Measurements from ENCODE around the gene RGS13.
"Not testable (repeated sequence)": the region's sequence is repeated elsewhere in the genome, so short reads cannot be mapped to it uniquely, and the experiment has no call there.

Gene RGS13

DNA sequence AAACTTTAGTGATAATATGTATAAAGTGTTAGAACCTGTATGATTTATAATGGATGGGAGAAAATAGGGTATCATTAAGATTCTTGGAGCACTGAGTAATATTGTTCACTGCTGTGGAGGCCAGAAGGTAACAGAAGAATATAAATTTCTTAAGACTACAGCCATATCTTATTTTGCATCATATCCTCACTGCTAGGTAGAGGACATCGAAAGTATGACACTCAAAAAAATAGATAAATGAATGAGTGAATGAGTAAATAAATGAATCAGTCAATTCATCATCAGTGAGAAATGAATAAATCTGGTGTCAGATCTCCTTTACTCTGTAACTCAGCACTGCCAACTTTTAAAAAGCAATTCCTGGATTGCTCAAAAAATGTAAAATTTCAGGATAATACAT, 33.2 kb downstream of the RGS13 start:
- Mint-ChIP-seq H3K27me3 (peaks cover 0 to 9% of the 10 kb centered on the region in 2 donors), H3K4me1 (ENCODE audit: low read depth in 2 of 2) (no peaks in the 10 kb centered on the region), H3K4me3 (no peak overlapping the region), H3K27ac (no peak overlapping the region), H3K9me3 (no peaks in the 10 kb centered on the region), H3K36me3 (ENCODE audit: insufficient read depth) (no peaks in the 10 kb centered on the region)
- ATAC-seq (replicated peaks) = no peak
- no peak for DNase-seq

DNA sequence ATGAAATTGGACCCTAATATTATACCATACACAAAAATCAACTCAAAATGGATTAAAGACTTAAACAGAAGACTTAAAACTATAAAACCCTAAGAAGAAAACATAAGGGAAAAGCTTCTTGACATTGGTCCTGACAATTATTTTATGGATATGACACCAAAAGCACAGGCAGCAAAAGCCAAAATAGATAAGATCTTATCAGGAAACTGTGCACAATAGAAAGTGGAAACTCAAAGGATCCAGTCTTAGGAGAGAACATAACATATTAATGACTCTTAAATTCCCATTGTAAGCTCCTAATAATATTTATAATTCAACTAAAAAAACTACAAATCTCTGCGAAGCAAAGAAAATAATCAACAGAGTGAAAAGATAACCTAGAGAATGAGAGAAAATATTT, 39.8 kb downstream of the RGS13 start:
- DNase-seq = no peak
- no peaks in the 10 kb centered on the region for H3K36me3 Mint-ChIP-seq (ENCODE audit: insufficient read depth)
- no peaks in the 10 kb centered on the region for H3K4me1 Mint-ChIP-seq (ENCODE audit: low read depth in 2 of 2)
- no peak overlapping the region for H3K27ac Mint-ChIP-seq
- no peak overlapping the region for H3K4me3 Mint-ChIP-seq
- no peak for ATAC-seq (replicated peaks)
- no peaks in the 10 kb centered on the region for H3K9me3 Mint-ChIP-seq
- peaks cover 0 to 9% of the 10 kb centered on the region in 2 donors for H3K27me3 Mint-ChIP-seq

DNA sequence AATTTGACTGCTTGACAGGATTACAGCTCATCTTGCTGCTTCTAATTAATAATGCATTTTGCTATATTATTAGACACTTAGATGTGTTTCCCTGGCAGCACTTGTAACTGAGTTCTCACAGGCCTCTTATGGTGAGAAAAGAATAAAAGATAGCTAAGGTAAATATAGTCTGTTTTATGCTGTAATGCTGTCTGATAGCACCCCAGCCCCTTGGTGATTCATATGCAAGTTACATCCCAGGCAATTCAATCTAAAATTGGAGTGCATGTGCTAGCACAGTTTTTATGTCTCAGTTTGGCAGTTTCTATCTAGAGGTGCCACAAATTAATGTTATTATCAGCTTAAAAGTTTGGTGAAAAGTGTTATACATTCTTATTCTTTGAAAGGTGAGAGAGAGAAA, 42.2 kb downstream of the RGS13 start:
- Mint-ChIP-seq H3K4me3 (no peak overlapping the region), H3K27ac (no peak overlapping the region)

GRCh38 chr1:192682335-192682734, 46.4 kb downstream of the RGS13 start:
- ATAC-seq (replicated peaks) (no peak), DNase-seq (no peak)
- no peak overlapping the region for H3K4me3 Mint-ChIP-seq
- no peaks in the 10 kb centered on the region for H3K36me3 Mint-ChIP-seq (ENCODE audit: insufficient read depth)
- H3K27me3 Mint-ChIP-seq = no peaks in the 10 kb centered on the region
- no peaks in the 10 kb centered on the region for H3K9me3 Mint-ChIP-seq
- H3K27ac Mint-ChIP-seq = no peak overlapping the region
- H3K4me1 Mint-ChIP-seq (ENCODE audit: low read depth in 2 of 2) = no peaks in the 10 kb centered on the region

More for the DNA sequence above, 42.2 kb downstream of the RGS13 start:
- ATAC-seq (replicated peaks) (no peak), DNase-seq (no peak)
- Mint-ChIP-seq H3K4me1 (ENCODE audit: low read depth in 2 of 2) (no peaks in the 10 kb centered on the region), H3K36me3 (ENCODE audit: insufficient read depth) (no peaks in the 10 kb centered on the region), H3K27me3 (peaks cover 0 to 6% of the 10 kb centered on the region in 2 donors), H3K9me3 (no peaks in the 10 kb centered on the region)

GRCh38 chr1:192683081-192683480, 47.1 kb downstream of the RGS13 start:
- not testable (repeated sequence) for H3K36me3 Mint-ChIP-seq (ENCODE audit: insufficient read depth); H3K27ac Mint-ChIP-seq; H3K27me3 Mint-ChIP-seq; ATAC-seq (replicated peaks); H3K4me1 Mint-ChIP-seq (ENCODE audit: low read depth in 2 of 2); DNase-seq; H3K9me3 Mint-ChIP-seq; H3K4me3 Mint-ChIP-seq

- H3K4me1 Mint-ChIP-seq (ENCODE audit: low read depth in 2 of 2) = no peaks in the 10 kb centered on the region
- peaks cover 0 to 6% of the 10 kb centered on the region in 2 donors for H3K9me3 Mint-ChIP-seq
- no peak for ATAC-seq (replicated peaks)
- H3K27ac Mint-ChIP-seq = no peak overlapping the region
- H3K27me3 Mint-ChIP-seq = peaks cover 11 to 19% of the 10 kb centered on the region in 2 donors
- H3K36me3 Mint-ChIP-seq (ENCODE audit: insufficient read depth) = no peaks in the 10 kb centered on the region
- DNase-seq = no peak
- H3K4me3 Mint-ChIP-seq = no peak overlapping the region
These were observed 53.5 kb downstream of the RGS13 start for GRCh38 chr1:192689459-192689858.

DNA sequence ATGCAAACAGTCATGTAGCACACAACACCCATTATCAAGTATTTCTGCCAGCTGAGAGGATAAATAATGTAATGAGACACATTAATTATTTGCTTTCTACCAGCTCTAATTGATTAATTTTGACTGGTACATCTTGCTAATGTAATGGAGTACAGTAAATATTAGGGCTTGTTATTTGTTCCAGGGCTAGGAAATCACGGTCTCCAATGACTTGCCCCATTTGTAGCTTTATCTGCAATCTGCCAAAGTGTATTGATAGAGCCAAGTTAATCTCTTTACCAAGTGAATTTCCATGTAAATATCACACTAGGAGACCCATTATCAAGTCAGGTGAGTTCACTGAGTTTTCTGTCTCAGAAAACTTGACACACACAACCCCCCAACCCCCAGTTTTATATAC, 55.1 kb downstream of the RGS13 start:
- Mint-ChIP-seq H3K36me3 (ENCODE audit: insufficient read depth) (no peaks in the 10 kb centered on the region), H3K4me3 (no peak overlapping the region), H3K4me1 (ENCODE audit: low read depth in 2 of 2) (no peaks in the 10 kb centered on the region), H3K27ac (no peak overlapping the region), H3K9me3 (peaks cover 0 to 6% of the 10 kb centered on the region in 2 donors), H3K27me3 (peaks cover 11 to 19% of the 10 kb centered on the region in 2 donors)
- DNase-seq = no peak
- no peak for ATAC-seq (replicated peaks)

- no peak for DNase-seq
- Mint-ChIP-seq H3K27ac (no peak overlapping the region), H3K36me3 (ENCODE audit: insufficient read depth) (no peaks in the 10 kb centered on the region), H3K4me3 (no peak overlapping the region), H3K4me1 (ENCODE audit: low read depth in 2 of 2) (no peaks in the 10 kb centered on the region), H3K27me3 (peaks cover 0 to 11% of the 10 kb centered on the region in 2 donors), H3K9me3 (no peaks in the 10 kb centered on the region)
- ATAC-seq (replicated peaks) = no peak
These were observed 60.1 kb downstream of the RGS13 start for GRCh38 chr1:192696082-192696481.

GRCh38 chr1:192697771-192698170, 61.8 kb downstream of the RGS13 start:
- ATAC-seq (replicated peaks) (no peak), DNase-seq (no peak)
- H3K4me3 Mint-ChIP-seq = no peak overlapping the region
- no peak overlapping the region for H3K27ac Mint-ChIP-seq
- H3K4me1 Mint-ChIP-seq (ENCODE audit: low read depth in 2 of 2) = no peaks in the 10 kb centered on the region
- H3K9me3 Mint-ChIP-seq = no peaks in the 10 kb centered on the region
- no peaks in the 10 kb centered on the region for H3K36me3 Mint-ChIP-seq (ENCODE audit: insufficient read depth)
- no peaks in the 10 kb centered on the region for H3K27me3 Mint-ChIP-seq

GRCh38 chr1:192698731-192699130, 62.8 kb downstream of the RGS13 start:
- no peaks in the 10 kb centered on the region for H3K36me3 Mint-ChIP-seq (ENCODE audit: insufficient read depth)
- peaks cover 3 to 6% of the 10 kb centered on the region in 2 donors for H3K4me1 Mint-ChIP-seq (ENCODE audit: low read depth in 2 of 2)
- H3K27ac Mint-ChIP-seq = no peak overlapping the region
- H3K4me3 Mint-ChIP-seq = no peak overlapping the region
- no peak for ATAC-seq (replicated peaks)
- no peak for DNase-seq
- H3K9me3 Mint-ChIP-seq = no peaks in the 10 kb centered on the region
- no peaks in the 10 kb centered on the region for H3K27me3 Mint-ChIP-seq

DNA sequence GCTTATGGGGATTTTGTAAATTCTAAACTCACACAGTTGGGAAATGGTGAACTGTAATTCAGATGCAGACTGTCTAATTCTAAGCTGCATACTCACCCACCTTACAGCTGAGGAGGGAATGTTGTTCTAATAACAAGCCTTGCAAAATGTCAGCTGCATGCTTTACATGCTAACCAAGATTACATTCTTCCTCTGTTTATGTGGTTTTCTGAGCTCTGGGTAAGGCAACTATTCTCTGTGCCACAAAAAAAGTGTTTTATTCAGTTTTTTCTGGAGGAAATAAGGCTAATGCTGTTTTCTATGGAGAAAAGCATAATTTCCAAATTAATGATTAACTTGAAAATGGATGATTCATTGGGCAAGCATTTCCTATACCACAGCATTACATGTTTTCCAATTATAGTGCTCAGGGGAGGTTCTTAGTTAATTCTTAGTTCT, 64.9 kb downstream of the RGS13 start:
- H3K27me3 Mint-ChIP-seq = no peaks in the 10 kb centered on the region
- no peak overlapping the region for H3K4me3 Mint-ChIP-seq
- DNase-seq (no peak), ATAC-seq (replicated peaks) (no peak)
- peaks cover 3 to 7% of the 10 kb centered on the region in 2 donors for H3K4me1 Mint-ChIP-seq (ENCODE audit: low read depth in 2 of 2)
- no peak overlapping the region for H3K27ac Mint-ChIP-seq
- no peaks in the 10 kb centered on the region for H3K9me3 Mint-ChIP-seq
- no peaks in the 10 kb centered on the region for H3K36me3 Mint-ChIP-seq (ENCODE audit: insufficient read depth)

GRCh38 chr1:192702212-192702902, 66.4 kb downstream of the RGS13 start:
- Mint-ChIP-seq H3K36me3 (ENCODE audit: insufficient read depth) (no peaks in the 10 kb centered on the region), H3K4me3 (no peak overlapping the region), H3K9me3 (no peaks in the 10 kb centered on the region), H3K27me3 (no peaks in the 10 kb centered on the region), H3K27ac (no peak overlapping the region), H3K4me1 (ENCODE audit: low read depth in 2 of 2) (peaks cover 3 to 7% of the 10 kb centered on the region in 2 donors)
- ATAC-seq (replicated peaks) (no peak), DNase-seq (no peak)

DNA sequence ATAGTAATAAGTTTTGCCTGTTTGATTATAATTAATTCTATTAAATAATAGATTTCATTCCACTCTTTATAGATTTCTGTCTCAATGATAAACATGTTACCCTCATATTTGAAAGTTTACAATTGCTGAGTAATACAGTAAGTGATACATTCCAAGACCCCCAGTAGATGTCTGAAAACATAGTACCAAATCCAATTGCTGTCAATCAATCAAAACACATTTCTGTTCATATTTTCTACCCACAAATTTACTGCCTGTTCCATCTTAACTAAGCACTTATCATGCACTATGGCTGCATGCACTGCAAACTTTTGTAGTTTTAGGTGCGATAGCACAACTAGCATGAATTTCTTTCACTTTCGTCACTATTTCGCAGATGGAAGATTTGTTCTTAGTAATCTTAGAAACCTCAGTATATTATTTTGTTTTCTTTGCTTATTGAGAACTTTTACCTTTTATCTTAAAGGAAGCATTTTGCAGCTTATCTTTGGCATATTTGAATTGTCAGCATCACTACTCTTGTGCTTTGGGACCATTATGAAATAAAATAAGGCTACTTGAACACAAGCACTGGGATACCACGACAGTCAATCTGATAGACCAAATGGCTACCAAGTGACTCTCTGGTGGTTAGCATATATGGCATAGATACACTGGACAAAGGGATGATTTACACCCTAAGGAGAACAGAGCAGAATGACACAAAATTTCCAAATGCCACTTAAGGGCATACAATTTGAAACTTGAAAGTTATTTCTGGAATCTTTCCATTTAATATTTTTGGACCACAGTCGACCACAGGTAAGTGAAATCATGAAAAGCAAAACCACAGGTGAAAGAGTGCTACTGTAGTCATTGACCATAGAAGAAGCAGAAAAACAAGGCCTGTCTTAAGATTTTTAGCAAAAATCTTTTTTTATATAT, 67.6 kb downstream of the RGS13 start:
- Mint-ChIP-seq H3K36me3 (ENCODE audit: insufficient read depth) (no peaks in the 10 kb centered on the region), H3K27me3 (no peaks in the 10 kb centered on the region), H3K4me3 (peak overlapping the region; percentile 28 to 49), H3K9me3 (no peaks in the 10 kb centered on the region), H3K4me1 (ENCODE audit: low read depth in 2 of 2) (peaks cover 3 to 7% of the 10 kb centered on the region in 2 donors), H3K27ac (peak overlapping the region in 1 of 2 donors; percentile 20)
- ATAC-seq (replicated peaks) (peak; percentile 21), DNase-seq (no peak)

DNA sequence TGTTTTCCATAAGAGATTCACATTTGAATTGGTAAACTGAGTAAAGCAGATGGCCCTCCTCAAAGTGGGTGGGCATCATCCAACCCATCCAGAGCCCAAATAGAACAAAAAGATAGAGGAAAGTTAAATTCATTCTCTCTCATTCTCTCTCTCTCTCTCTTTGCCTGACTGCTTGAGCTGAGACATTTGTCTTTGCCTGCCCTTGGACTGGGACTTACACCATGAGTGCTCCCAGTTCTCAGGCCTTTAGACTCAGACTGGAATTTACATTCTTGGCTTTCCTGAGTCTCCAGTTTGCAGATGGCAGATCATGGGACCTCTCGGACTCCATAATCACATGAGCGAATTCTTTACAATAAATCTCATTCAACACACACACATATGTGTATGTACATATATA, 69.6 kb downstream of the RGS13 start:
- H3K4me3 Mint-ChIP-seq = no peak overlapping the region
- H3K36me3 Mint-ChIP-seq (ENCODE audit: insufficient read depth) = no peaks in the 10 kb centered on the region
- H3K27ac Mint-ChIP-seq = no peak overlapping the region
- ATAC-seq (replicated peaks) (no peak), DNase-seq (no peak)
- H3K9me3 Mint-ChIP-seq = no peaks in the 10 kb centered on the region
- H3K4me1 Mint-ChIP-seq (ENCODE audit: low read depth in 2 of 2) = peaks cover 3 to 7% of the 10 kb centered on the region in 2 donors
- no peaks in the 10 kb centered on the region for H3K27me3 Mint-ChIP-seq
